HG03045 (cell line): Measurements from ENCODE around the gene ETFRF1.

Experiments used
- ATAC-seq: cut with Tn5 transposase; IDR thresholded peaks from one replicate; pipeline ENCODE4 v1.9.1; 2021; ENCODE audit warnings: mild to moderate bottlenecking, moderate library complexity; ENCODE audit not compliant: unreplicated experiment

The ETFRF1 gene, protein sequence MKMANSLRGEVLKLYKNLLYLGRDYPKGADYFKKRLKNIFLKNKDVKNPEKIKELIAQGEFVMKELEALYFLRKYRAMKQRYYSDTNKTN

GRCh38 chr12:25195056-25195971, at the start of gene ETFRF1, which contains the start of gene DNAI7:
ETFRF1 (plus strand) TSS chr12:25195237; CDS start chr12:25203957, 8,720 bp downstream.
DNAI7 (minus strand) TSS chr12:25195160; CDS start chr12:25195078, 82 bp downstream.
- peak; percentile 98 for ATAC-seq

- ATAC-seq = no peak
Observed at GRCh38 chr12:25146686-25147085, 48.4 kb upstream of the ETFRF1 start.

DNA sequence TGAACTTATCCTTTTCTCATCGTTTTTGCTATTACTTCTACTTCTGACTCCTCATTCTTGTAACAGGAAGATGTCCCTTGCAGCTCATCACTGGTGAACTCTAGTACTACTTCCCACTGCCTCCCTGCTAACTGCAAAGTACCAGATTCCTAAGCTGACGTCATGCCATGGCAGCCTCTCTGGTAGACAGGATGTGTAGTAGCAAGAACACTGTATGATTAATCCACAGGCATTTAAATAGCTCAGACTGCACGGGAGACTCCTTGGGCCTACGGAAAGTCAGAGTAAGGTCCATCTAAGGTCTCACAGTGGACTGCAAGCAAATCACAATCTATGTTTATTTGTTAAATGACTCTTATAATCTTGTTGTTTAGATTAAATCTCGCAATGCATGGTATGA, 43.6 kb upstream of the ETFRF1 start:
- no peak for ATAC-seq

DNA sequence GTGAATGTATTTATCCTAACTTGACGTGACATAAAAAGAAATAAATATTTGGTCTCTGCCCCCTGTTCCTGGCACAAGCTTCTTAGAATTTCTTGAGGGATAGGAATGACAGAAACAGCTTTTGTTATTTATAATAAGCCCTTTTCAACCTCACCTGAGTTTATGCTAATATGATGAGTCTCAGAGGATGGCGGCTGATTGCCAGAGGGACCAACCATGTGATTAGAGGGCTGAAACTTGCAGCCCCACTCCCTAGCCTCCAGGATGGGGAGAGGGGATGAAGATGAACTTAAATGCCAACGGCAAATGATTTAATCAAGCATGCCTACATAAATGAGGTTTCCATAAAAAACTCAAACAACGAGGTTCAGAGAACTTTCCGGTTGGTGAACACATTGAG, 43.0 kb upstream of the ETFRF1 start:
- no peak for ATAC-seq

DNA sequence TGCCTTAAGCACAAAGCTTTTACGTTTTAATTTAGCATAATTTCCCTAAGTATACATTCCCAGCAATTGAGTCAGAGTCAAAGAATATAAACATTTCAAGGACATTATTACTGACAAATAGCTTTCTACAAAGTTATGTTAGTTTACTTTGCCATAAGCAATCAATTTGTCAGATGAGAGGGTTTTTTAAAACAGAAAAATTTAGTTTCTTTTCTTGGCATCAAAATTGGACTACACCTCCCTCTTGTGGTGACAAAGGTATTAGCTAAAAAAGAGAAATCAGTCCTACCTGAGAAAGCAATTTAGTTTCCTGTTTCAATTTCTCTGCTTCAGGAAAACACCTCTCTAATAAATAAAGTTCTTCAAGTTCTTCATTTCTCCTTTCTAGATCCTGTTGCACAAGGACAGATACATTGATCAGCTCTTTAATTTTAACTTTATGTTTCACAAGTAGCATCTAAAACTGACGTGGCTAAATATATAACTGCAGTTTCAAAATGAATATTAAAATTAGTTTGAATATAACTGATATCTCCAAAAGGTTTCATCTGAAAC, 39.9 kb upstream of the ETFRF1 start:
- no peak for ATAC-seq

DNA sequence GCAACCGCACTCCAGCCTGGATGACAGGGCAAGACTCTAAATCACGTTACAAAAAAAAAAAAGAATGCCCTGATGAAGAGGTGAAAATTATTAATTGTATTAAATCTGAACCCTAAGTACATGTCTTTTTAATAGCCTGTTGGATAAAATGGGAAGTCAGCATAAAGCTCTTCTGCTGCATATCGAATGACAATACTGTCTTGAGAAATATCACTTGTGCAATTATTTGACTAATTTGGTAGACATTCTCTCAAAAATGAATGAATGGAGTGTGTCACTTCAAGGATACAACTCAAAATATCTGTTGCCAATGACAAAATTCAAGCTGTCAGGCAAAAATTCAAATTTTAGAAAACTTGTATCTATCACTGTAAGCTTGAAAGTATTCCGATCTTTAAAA, 39.0 kb upstream of the ETFRF1 start:
- ATAC-seq = no peak

- no peak for ATAC-seq
Observed at GRCh38 chr12:25162866-25163265, 32.2 kb upstream of the ETFRF1 start.

GRCh38 chr12:25182765-25183164, 12.3 kb upstream of the ETFRF1 start:
- no peak for ATAC-seq

GRCh38 chr12:25184132-25184531, 10.9 kb upstream of the ETFRF1 start:
- ATAC-seq = no peak

DNA sequence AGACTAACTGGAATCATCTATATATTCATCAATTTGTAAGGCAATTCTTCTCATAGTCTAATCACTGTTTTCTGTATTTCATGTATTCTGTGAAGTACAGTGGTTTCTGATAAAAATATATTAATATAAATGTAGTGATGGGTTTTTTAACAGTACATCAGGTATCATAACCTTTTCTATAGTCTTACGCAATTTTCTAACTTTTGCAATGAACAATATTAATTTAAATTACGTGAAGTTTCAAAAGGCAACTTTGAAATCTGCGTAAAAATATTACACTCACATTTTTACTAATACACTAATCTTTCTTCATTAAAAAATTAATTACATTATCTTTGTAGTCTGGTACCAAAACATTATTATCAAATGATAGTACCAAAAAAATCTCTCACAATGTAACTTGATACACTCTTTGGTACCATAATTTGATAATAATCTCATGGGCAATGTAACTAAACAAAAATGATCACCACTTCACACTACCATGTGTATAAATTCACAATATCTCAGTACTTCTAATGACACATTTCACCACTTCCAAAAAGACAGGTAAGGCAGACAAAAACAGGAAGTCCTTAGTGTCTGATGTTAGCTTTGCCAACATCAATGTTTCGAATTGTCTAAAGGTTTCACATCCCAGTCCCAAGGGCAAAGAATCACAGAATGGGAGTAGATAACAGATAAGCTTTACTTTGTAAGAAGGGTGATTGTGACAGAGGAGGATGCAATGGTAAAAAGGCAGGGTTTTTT, 8.8 kb upstream of the ETFRF1 start:
- peak; percentile 34 for ATAC-seq

GRCh38 chr12:25186788-25187402, 8.1 kb upstream of the ETFRF1 start:
- ATAC-seq = peak; percentile 72

- ATAC-seq = no peak
Observed at GRCh38 chr12:25187781-25188180, 7.3 kb upstream of the ETFRF1 start.

DNA sequence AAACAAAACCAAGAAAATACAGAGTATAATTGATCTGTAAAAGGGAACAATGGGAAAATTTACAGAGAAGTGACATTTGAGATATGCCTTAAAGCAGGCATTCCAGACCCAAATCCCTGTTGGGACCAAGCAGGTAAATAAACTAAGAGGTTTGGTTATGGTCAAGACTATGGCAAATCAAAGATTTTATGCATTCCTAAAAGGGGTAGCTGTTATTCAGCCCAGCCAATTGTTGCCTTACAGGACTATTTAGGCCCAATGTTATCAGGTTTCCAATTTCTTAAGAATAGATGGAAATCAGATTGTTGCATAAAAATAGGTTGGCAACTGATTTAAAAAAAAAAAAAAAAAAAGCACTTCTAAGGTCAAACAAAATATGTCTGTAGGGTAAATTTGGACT, 5.4 kb upstream of the ETFRF1 start:
- no peak for ATAC-seq

DNA sequence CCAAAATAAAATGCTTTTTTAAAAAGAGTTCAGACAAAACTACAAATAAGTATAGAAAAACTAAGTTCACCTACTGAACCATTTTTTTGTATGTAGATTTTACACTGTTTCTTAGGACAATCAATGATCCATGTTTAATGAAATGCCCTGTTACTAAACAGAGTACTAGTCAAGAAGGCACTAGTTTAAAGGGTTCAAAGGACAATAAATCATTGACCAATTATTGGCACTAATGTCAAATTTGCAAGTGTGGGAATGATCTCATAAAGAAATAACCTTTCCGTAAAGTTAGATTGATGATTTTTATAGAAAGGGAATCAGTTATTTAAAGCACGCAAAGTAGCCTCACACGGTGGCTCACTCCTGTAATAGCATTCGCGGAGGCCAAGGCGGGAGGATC, 4.2 kb upstream of the ETFRF1 start:
- no peak for ATAC-seq

GRCh38 chr12:25194214-25194613, 823 bp upstream of the ETFRF1 start:
- ATAC-seq = no peak

DNA sequence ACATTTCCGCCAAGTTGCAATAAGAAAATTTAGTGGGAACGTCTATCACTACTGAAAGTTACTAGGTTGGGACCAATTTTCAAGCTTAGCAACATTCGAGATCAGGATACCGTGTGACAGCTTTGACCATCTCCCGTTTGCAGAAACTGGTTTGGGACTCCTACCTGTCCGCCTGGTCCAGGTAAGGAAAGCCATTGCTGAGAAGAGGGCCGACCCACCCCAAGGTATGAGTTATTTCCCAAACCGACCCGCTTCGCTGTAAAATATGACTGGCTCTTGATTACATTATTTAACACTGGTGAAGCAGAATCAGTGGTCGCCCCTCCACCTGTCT, 348 bp upstream of the ETFRF1 start:
- ATAC-seq = no peak

DNA sequence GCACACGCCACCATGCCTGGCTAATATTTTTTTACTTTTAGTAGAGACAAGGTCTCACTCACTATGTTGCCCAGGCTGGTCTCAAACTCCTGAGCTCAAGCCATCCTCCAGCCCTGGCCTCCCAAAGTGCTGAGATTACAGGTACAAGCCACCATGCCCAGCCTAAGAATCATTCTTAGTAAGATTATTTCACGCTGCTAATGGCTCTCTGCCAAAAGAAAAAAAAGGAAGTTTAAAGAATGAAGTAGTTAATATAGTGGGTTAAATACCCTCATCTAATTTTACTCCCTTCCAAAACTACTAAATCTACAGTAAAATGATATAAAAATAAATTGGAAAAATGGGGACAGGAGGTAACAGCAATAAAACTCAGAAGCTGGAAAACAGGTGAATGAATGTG, 2.6 kb downstream of the ETFRF1 start:
- ATAC-seq = no peak

- no peak for ATAC-seq
Observed at GRCh38 chr12:25200703-25201102, 5.7 kb downstream of the ETFRF1 start.

DNA sequence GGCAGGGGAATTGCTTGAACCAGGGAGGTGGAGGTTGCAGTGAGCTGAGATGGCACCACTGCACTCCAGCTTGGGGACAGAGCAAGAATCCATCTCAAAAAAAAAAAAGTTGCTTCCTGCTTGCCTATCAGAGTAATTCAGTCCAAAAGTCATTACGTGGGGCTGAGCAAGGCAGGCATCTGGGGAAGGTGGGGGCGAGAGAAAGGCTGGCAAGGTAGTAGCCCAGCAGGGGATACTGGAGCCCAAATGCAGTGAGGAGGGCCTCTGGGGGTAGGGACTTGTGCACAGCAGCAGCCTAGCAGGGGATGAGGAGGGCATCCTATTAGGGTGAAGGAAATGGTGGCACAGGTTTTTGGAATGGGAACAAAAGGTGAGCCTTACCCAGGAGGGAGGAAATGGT, 7.1 kb downstream of the ETFRF1 start:
- ATAC-seq = no peak

- no peak for ATAC-seq
Observed at GRCh38 chr12:25207411-25207810, 12.4 kb downstream of the ETFRF1 start.

GRCh38 chr12:25207846-25208245, 12.8 kb downstream of the ETFRF1 start:
- ATAC-seq = no peak
